ENCODE results near the gene ARHGDIG. TPM values are rescaled to one million over a fixed set of nuclear protein-coding genes. Genes with fewer than 3 reads are reported as not detected.

Gene ARHGDIG
- total RNA-seq, 1 donor from 2014 or later: 2.5 TPM

GRCh38 chr16:278863-279366, 1.5 kb upstream of the ARHGDIG start:
- Mint-ChIP-seq H3K4me3 (peak overlapping the region; percentile 14), H3K27me3 (peaks cover 38% of the 10 kb centered on the region), H3K27ac (no peak overlapping the region), H3K36me3 (no peaks in the 10 kb centered on the region), H3K9me3 (no peaks in the 10 kb centered on the region), H3K4me1 (ENCODE audit: unreplicated experiment) (no peaks in the 10 kb centered on the region)
- DNase-seq (ENCODE audit: extremely low spot score, unreplicated experiment): no peak
- no peak for TF ChIP-seq CTCF (conservative IDR thresholded peaks at IDR 0.05)

GRCh38 chr16:279531-279930, 860 bp upstream of the ARHGDIG start:
- Mint-ChIP-seq H3K27me3 (peaks cover 33% of the 10 kb centered on the region), H3K36me3 (no peaks in the 10 kb centered on the region)
- no peak for TF ChIP-seq CTCF (conservative IDR thresholded peaks at IDR 0.05)

GRCh38 chr16:280005-280460, 358 bp upstream of the ARHGDIG start:
- no peak overlapping the region for H3K4me3 Mint-ChIP-seq
- DNase-seq (ENCODE audit: extremely low spot score, unreplicated experiment): no peak
- no peaks in the 10 kb centered on the region for H3K36me3 Mint-ChIP-seq
- H3K27me3 Mint-ChIP-seq: peaks cover 32% of the 10 kb centered on the region
- H3K4me1 Mint-ChIP-seq (ENCODE audit: unreplicated experiment): no peaks in the 10 kb centered on the region
- H3K27ac Mint-ChIP-seq: no peak overlapping the region
- no peak for TF ChIP-seq CTCF (conservative IDR thresholded peaks at IDR 0.05)
- no peaks in the 10 kb centered on the region for H3K9me3 Mint-ChIP-seq

More at GRCh38 chr16:279531-279930, 860 bp upstream of the ARHGDIG start:
- Mint-ChIP-seq H3K4me1 (ENCODE audit: unreplicated experiment) (no peaks in the 10 kb centered on the region), H3K4me3 (peak overlapping the region; percentile 14), H3K9me3 (no peaks in the 10 kb centered on the region), H3K27ac (no peak overlapping the region)
- no peak for DNase-seq (ENCODE audit: extremely low spot score, unreplicated experiment)

- no peak for DNase-seq (ENCODE audit: extremely low spot score, unreplicated experiment)
- Mint-ChIP-seq H3K4me1 (ENCODE audit: unreplicated experiment) (no peaks in the 10 kb centered on the region), H3K27ac (no peak overlapping the region), H3K27me3 (peaks cover 29% of the 10 kb centered on the region), H3K9me3 (no peaks in the 10 kb centered on the region), H3K4me3 (peak overlapping the region; percentile 28), H3K36me3 (no peaks in the 10 kb centered on the region)
- no peak for TF ChIP-seq CTCF (conservative IDR thresholded peaks at IDR 0.05)
Measured at GRCh38 chr16:280991-281659, 734 bp downstream of the ARHGDIG start.

GRCh38 chr16:281660-282255, 1.4 kb downstream of the ARHGDIG start:
- Mint-ChIP-seq H3K27ac (no peak overlapping the region), H3K4me1 (ENCODE audit: unreplicated experiment) (no peaks in the 10 kb centered on the region), H3K4me3 (no peak overlapping the region), H3K36me3 (peaks cover 3% of the 10 kb centered on the region), H3K27me3 (peaks cover 23% of the 10 kb centered on the region), H3K9me3 (no peaks in the 10 kb centered on the region)
- TF ChIP-seq CTCF (conservative IDR thresholded peaks at IDR 0.05): no peak
- DNase-seq (ENCODE audit: extremely low spot score, unreplicated experiment): no peak
